Trophoblast cell (in vitro differentiated cells and primary cell): ENCODE measurements around the gene DNAJC3.
"Not testable (repeated sequence)": the region's sequence is repeated elsewhere in the genome, so short reads cannot be mapped to it uniquely, and the experiment has no call there.

Experiments
- DNase-seq, 2 donors: peaks; one replicate each; pipeline ENCODE4 v3.0.0-alpha.2; 2016
- H2AFZ ChIP-seq: 2 replicates; pipeline ENCODE4 v1.6.1; 2013; ENCODE audit warnings: low read length, moderate library complexity, mild to moderate bottlenecking; ENCODE audit not compliant: insufficient read depth, poor library complexity
- H2AK5ac ChIP-seq: 2 replicates; pipeline ENCODE4 v1.6.1; 2013; ENCODE audit warnings: mild to moderate bottlenecking, low read length
- H2BK120ac ChIP-seq: 2 replicates; pipeline ENCODE4 v1.6.1; 2013; ENCODE audit warnings: low read length, mild to moderate bottlenecking, moderate library complexity; ENCODE audit not compliant: insufficient read depth, poor library complexity
- H2BK12ac ChIP-seq: 2 replicates; pipeline ENCODE4 v1.6.1; 2013; ENCODE audit warnings: mild to moderate bottlenecking, low read length, moderate library complexity
- H2BK5ac ChIP-seq: 2 replicates; pipeline ENCODE4 v1.6.1; 2013; ENCODE audit warnings: low read length, low read depth, moderate library complexity, mild to moderate bottlenecking; ENCODE audit not compliant: poor library complexity
- H3K14ac ChIP-seq: 2 replicates; pipeline ENCODE4 v1.6.1; 2013; ENCODE audit warnings: mild to moderate bottlenecking, low read length
- H3K18ac ChIP-seq: 2 replicates; pipeline ENCODE4 v1.6.1; 2013; ENCODE audit warnings: mild to moderate bottlenecking, low read length
- H3K23ac ChIP-seq: 2 replicates; pipeline ENCODE4 v1.6.1; 2013; ENCODE audit warnings: low read length
- H3K27ac ChIP-seq: 2 replicates; pipeline ENCODE4 v1.5.1; 2013; ENCODE audit warnings: low read depth, mild to moderate bottlenecking, inconsistent platforms, low read length, moderate library complexity
- H3K27me3 ChIP-seq: 2 replicates; pipeline ENCODE4 v1.6.1; 2013; ENCODE audit warnings: inconsistent platforms, mild to moderate bottlenecking, low read length, moderate library complexity; ENCODE audit not compliant: insufficient read depth
- H3K36me3 ChIP-seq, 2 experiments: 1 replicate in 1 of 2; 2 replicates in 1 of 2; pipeline ENCODE4 v1.6.1; 2013; ENCODE audit warnings: low read length in 2 of 2, mild to moderate bottlenecking in 2 of 2, moderate library complexity in 1 of 2; ENCODE audit not compliant: insufficient read depth in 2 of 2, control insufficient read depth in 1 of 2
- H3K4ac ChIP-seq: 2 replicates; pipeline ENCODE4 v1.6.1; 2013; ENCODE audit warnings: low read depth, mild to moderate bottlenecking, low read length, moderate library complexity
- H3K4me1 ChIP-seq, 2 experiments: 1 replicate in 1 of 2; 2 replicates in 1 of 2; pipeline ENCODE4 v1.6.1; 2013; ENCODE audit warnings: low read length in 2 of 2, mild to moderate bottlenecking in 2 of 2, moderate library complexity in 1 of 2; ENCODE audit not compliant: insufficient read depth in 2 of 2, control insufficient read depth in 1 of 2
- H3K4me2 ChIP-seq: 2 replicates; pipeline ENCODE4 v1.6.1; 2013; ENCODE audit warnings: inconsistent platforms, mild to moderate bottlenecking, low read length, moderate library complexity
- H3K4me3 ChIP-seq: 2 replicates; pipeline ENCODE4 v1.5.1; 2013; ENCODE audit warnings: mild to moderate bottlenecking, low read depth, low read length, inconsistent platforms
- H3K79me1 ChIP-seq: one replicate; pipeline ENCODE4 v1.6.1; 2013; ENCODE audit warnings: low read length
- H3K79me2 ChIP-seq: 2 replicates; pipeline ENCODE4 v1.6.1; 2013; ENCODE audit warnings: low read length, mild to moderate bottlenecking; ENCODE audit not compliant: control insufficient read depth, insufficient read depth, poor library complexity
- H3K9ac ChIP-seq: 2 replicates; pipeline ENCODE4 v1.6.1; 2013; ENCODE audit warnings: mild to moderate bottlenecking, low read length
- H3K9me3 ChIP-seq: 2 replicates; pipeline ENCODE4 v1.6.1; 2013; ENCODE audit warnings: low read depth, mild to moderate bottlenecking, control low read depth, inconsistent platforms, low read length; ENCODE audit not compliant: insufficient read depth
- H4K12ac ChIP-seq: 2 replicates; pipeline ENCODE4 v1.6.1; 2013; ENCODE audit warnings: low read depth, mild to moderate bottlenecking, low read length, moderate library complexity
- H4K8ac ChIP-seq: 2 replicates; pipeline ENCODE4 v1.6.1; 2013; ENCODE audit warnings: low read depth, mild to moderate bottlenecking, low read length, moderate library complexity
- H4K91ac ChIP-seq: one replicate; pipeline ENCODE4 v1.6.1; 2013; ENCODE audit warnings: low read depth, mild to moderate bottlenecking, low read length, moderate library complexity
- WGBS: extraction: QIAGEN DNeasy Blood & Tissue Kit; methylation state at CpG from one replicate; pipeline ENCODE4 v1.1.7; 2013; ENCODE audit warnings: missing lambda C conversion rate; ENCODE audit not compliant: insufficient read length, insufficient coverage; ENCODE audit errors: extremely low coverage; 5-methylcytosine and 5-hydroxymethylcytosine counted together

DNAJC3 gene

DNA sequence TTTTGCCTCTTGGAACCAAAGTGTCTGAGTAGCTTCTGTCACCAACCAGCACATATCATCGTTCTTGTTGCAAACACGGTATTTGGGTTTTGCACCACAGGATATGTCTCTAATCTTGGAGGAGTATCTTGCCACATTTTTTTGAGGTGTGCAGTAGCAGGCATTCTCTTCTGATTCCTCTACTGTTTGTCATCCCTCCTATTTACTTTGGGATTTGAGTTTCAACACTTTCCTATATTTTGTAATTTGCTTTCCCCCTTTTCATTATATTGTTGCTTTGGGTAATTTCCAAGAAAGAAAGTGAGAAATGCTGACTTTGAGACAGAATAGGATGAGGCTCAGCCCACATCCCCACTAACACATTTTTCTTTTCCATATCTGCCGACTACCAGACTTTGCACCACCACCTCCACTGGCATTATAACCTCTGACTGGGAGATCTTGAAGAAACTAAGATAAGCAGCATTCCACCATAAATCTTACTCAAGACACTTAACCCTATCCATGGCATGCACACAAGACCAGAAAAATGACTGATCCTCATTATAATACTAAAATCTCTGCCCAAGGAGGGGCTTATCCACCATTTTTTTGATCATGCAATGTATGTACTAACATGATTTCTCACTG, 20.4 kb upstream of the DNAJC3 start:
- Histone ChIP-seq H3K27ac (no peak overlapping the region), H3K4me1 (no peaks in the 10 kb centered on the region), H3K4ac (no peak overlapping the region), H4K8ac (no peak overlapping the region), H3K36me3 (no peaks in the 10 kb centered on the region), H3K23ac (no peak overlapping the region), H2BK5ac (no peak overlapping the region), H2BK12ac (no peak overlapping the region), H3K27me3 (no peaks in the 10 kb centered on the region), H2AFZ (no peak overlapping the region), H3K9ac (no peak overlapping the region), H3K79me2 (no peaks in the 10 kb centered on the region), H3K4me3 (no peak overlapping the region), H3K14ac (no peak overlapping the region), H3K18ac (no peak overlapping the region), H4K91ac (no peak overlapping the region), H3K9me3 (no peaks in the 10 kb centered on the region), H2BK120ac (no peak overlapping the region), H3K79me1 (no peaks in the 10 kb centered on the region), H4K12ac (no peak overlapping the region), H3K4me2 (no peak overlapping the region), H2AK5ac (no peak overlapping the region)
- DNase-seq: peak; percentile 68 to 91
- WGBS: no CpG with 5 or more reads among the region's 3 CpGs

DNA sequence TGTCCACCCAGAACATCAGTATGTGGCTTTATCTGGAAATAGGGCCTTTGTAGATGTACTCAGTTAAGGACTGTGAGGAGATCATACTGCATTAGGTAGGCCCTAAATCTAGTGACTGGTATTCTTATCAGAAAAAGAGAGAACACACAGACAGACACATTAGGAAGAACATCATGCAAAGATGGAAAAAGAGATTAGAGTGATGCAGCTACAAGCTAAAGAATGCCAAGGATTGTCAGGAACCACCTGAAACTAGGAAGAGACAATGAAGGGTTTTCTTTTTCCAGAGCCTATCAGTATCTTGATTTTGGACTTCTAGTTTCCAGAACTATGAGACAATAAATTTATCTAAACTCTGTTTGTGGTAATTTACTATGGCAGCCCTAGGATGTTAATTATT, 17.4 kb upstream of the DNAJC3 start:
- Histone ChIP-seq H4K8ac (no peak overlapping the region), H3K79me1 (no peaks in the 10 kb centered on the region), H3K79me2 (no peaks in the 10 kb centered on the region), H3K9me3 (no peaks in the 10 kb centered on the region), H3K4me2 (no peak overlapping the region), H3K14ac (no peak overlapping the region), H4K12ac (no peak overlapping the region), H4K91ac (no peak overlapping the region), H3K9ac (no peak overlapping the region), H3K4me3 (no peak overlapping the region), H2BK5ac (no peak overlapping the region), H2BK120ac (no peak overlapping the region), H3K27ac (no peak overlapping the region), H3K4me1 (no peaks in the 10 kb centered on the region), H2BK12ac (no peak overlapping the region), H3K4ac (no peak overlapping the region), H3K36me3 (no peaks in the 10 kb centered on the region), H3K27me3 (no peaks in the 10 kb centered on the region), H3K23ac (no peak overlapping the region), H2AK5ac (no peak overlapping the region), H2AFZ (no peak overlapping the region), H3K18ac (no peak overlapping the region)
- DNase-seq: peak in 1 of 2 donors; percentile 40

GRCh38 chr13:95660981-95661581, 15.9 kb upstream of the DNAJC3 start:
- no peak overlapping the region for H3K4ac ChIP-seq
- no peak overlapping the region for H3K18ac ChIP-seq
- H2BK120ac ChIP-seq: no peak overlapping the region
- H2AK5ac ChIP-seq: no peak overlapping the region
- H4K12ac ChIP-seq: no peak overlapping the region
- H3K4me3 ChIP-seq: no peak overlapping the region
- H3K79me2 ChIP-seq: no peaks in the 10 kb centered on the region
- H3K14ac ChIP-seq: no peak overlapping the region
- no peaks in the 10 kb centered on the region for H3K9me3 ChIP-seq
- no peak overlapping the region for H3K23ac ChIP-seq
- H2BK12ac ChIP-seq: no peak overlapping the region
- no peak overlapping the region for H2AFZ ChIP-seq
- no peaks in the 10 kb centered on the region for H3K36me3 ChIP-seq
- H3K9ac ChIP-seq: no peak overlapping the region
- peak in 1 of 2 donors; percentile 77 for DNase-seq
- H3K27ac ChIP-seq: no peak overlapping the region
- H3K4me1 ChIP-seq: no peaks in the 10 kb centered on the region
- no peaks in the 10 kb centered on the region for H3K79me1 ChIP-seq
- H2BK5ac ChIP-seq: no peak overlapping the region
- no peak overlapping the region for H4K91ac ChIP-seq
- H4K8ac ChIP-seq: no peak overlapping the region
- no peaks in the 10 kb centered on the region for H3K27me3 ChIP-seq
- no peak overlapping the region for H3K4me2 ChIP-seq

- H4K8ac ChIP-seq, H2AK5ac ChIP-seq, H3K79me2 ChIP-seq, H3K14ac ChIP-seq, H4K12ac ChIP-seq, H3K27ac ChIP-seq, H3K18ac ChIP-seq, H3K23ac ChIP-seq, DNase-seq, H2BK5ac ChIP-seq, H4K91ac ChIP-seq, H2BK120ac ChIP-seq, H3K27me3 ChIP-seq, H3K4me3 ChIP-seq, H3K36me3 ChIP-seq, H3K9me3 ChIP-seq, H3K79me1 ChIP-seq, H3K9ac ChIP-seq, H3K4ac ChIP-seq, H2AFZ ChIP-seq, H2BK12ac ChIP-seq, H3K4me2 ChIP-seq, H3K4me1 ChIP-seq: not testable (repeated sequence)
Observed at GRCh38 chr13:95667235-95667634, 9.7 kb upstream of the DNAJC3 start.
